Measurements from ENCODE around the gene LIMS1. TPM values are rescaled to one million over a fixed set of nuclear protein-coding genes. Genes with fewer than 3 reads are reported as not detected.
"Not testable (repeated sequence)": the region's sequence is repeated elsewhere in the genome, so short reads cannot be mapped to it uniquely, and the experiment has no call there.

The LIMS1 gene
- total RNA-seq, 1 donor from 2014 or later = 19.4 TPM

GRCh38 chr2:108491848-108492247 lies 42.4 kb upstream of the LIMS1 start:
- Histone ChIP-seq H3K9ac (no peak overlapping the region), H3K4me2 (no peak overlapping the region)

GRCh38 chr2:108492364-108492763 lies 41.9 kb upstream of the LIMS1 start:
- no peaks in the 10 kb centered on the region for H4K20me1 ChIP-seq (ENCODE audit: low read depth)
- no peak overlapping the region for H3K4me2 ChIP-seq
- no peaks in the 10 kb centered on the region for H3K9me3 ChIP-seq (ENCODE audit: low read depth)
- no peaks in the 10 kb centered on the region for H3K79me2 ChIP-seq (ENCODE audit: low read depth)
- H3K9ac ChIP-seq = no peak overlapping the region
- H3K4me3 ChIP-seq = no peak overlapping the region
- Mint-ChIP-seq H3K27me3 (ENCODE audit: insufficient read depth, low read depth) (no peaks in the 10 kb centered on the region), H3K36me3 (peaks cover 17% of the 10 kb centered on the region), H3K9me3 (no peaks in the 10 kb centered on the region), H3K4me1 (no peaks in the 10 kb centered on the region), H3K4me3 (no peak overlapping the region), H3K27ac (no peak overlapping the region)
- DNase-seq (ENCODE audit: low spot score) = no peak
- TF ChIP-seq EZH2phosphoT487 (IDR thresholded peaks at IDR 0.05) = no peak
- TF ChIP-seq EZH2 (IDR thresholded peaks at IDR 0.05) = no peak
- no peak for TF ChIP-seq CTCF (IDR thresholded peaks at IDR 0.05)
- peaks cover 19% of the 10 kb centered on the region for H3K36me3 ChIP-seq
- no peaks in the 10 kb centered on the region for H3K27me3 ChIP-seq
- no peak overlapping the region for H2AFZ ChIP-seq (replicated peaks)
- no peaks in the 10 kb centered on the region for H3F3A ChIP-seq (ENCODE audit: low read depth)
- no peaks in the 10 kb centered on the region for H3K4me1 ChIP-seq
- H3K27ac ChIP-seq = no peak overlapping the region

More at GRCh38 chr2:108491848-108492247, 42.4 kb upstream of the LIMS1 start:
- H3K36me3 Mint-ChIP-seq = peaks cover 17% of the 10 kb centered on the region
- Histone ChIP-seq H3K9me3 (ENCODE audit: low read depth) (no peaks in the 10 kb centered on the region), H3F3A (ENCODE audit: low read depth) (no peaks in the 10 kb centered on the region), H3K27me3 (no peaks in the 10 kb centered on the region), H3K79me2 (ENCODE audit: low read depth) (no peaks in the 10 kb centered on the region), H4K20me1 (ENCODE audit: low read depth) (no peaks in the 10 kb centered on the region), H3K36me3 (peaks cover 22% of the 10 kb centered on the region), H3K27ac (no peak overlapping the region), H2AFZ (replicated peaks) (no peak overlapping the region), H3K4me1 (no peaks in the 10 kb centered on the region), H3K4me3 (no peak overlapping the region)
- H3K4me3 Mint-ChIP-seq = no peak overlapping the region
- no peaks in the 10 kb centered on the region for H3K4me1 Mint-ChIP-seq
- H3K9me3 Mint-ChIP-seq = no peaks in the 10 kb centered on the region
- H3K27me3 Mint-ChIP-seq (ENCODE audit: insufficient read depth, low read depth) = no peaks in the 10 kb centered on the region
- no peak for TF ChIP-seq EZH2phosphoT487 (IDR thresholded peaks at IDR 0.05)
- no peak for TF ChIP-seq CTCF (IDR thresholded peaks at IDR 0.05)
- no peak for TF ChIP-seq EZH2 (IDR thresholded peaks at IDR 0.05)
- H3K27ac Mint-ChIP-seq = no peak overlapping the region
- DNase-seq (ENCODE audit: low spot score) = no peak

- not testable (repeated sequence) for H3K27ac ChIP-seq; H3K4me3 ChIP-seq; H3K9ac ChIP-seq; H2AFZ ChIP-seq (replicated peaks); H3K4me3 Mint-ChIP-seq; H3K4me1 ChIP-seq; H3K36me3 ChIP-seq; H3K9me3 ChIP-seq (ENCODE audit: low read depth); H3K27me3 ChIP-seq; DNase-seq (ENCODE audit: low spot score); H3K79me2 ChIP-seq (ENCODE audit: low read depth); H3K4me1 Mint-ChIP-seq; H3F3A ChIP-seq (ENCODE audit: low read depth); H3K27ac Mint-ChIP-seq; H3K9me3 Mint-ChIP-seq; H3K27me3 Mint-ChIP-seq (ENCODE audit: insufficient read depth, low read depth); H3K4me2 ChIP-seq; H4K20me1 ChIP-seq (ENCODE audit: low read depth)
- H3K36me3 Mint-ChIP-seq = peaks cover 24% of the 10 kb centered on the region
These were observed 38.1 kb upstream of the LIMS1 start for GRCh38 chr2:108496167-108496566.

- H2AFZ ChIP-seq (replicated peaks); H3K27ac ChIP-seq; H3K27me3 Mint-ChIP-seq (ENCODE audit: insufficient read depth, low read depth); H3K9me3 Mint-ChIP-seq; H3F3A ChIP-seq (ENCODE audit: low read depth); H3K27ac Mint-ChIP-seq; H4K20me1 ChIP-seq (ENCODE audit: low read depth); H3K9ac ChIP-seq; H3K4me1 Mint-ChIP-seq; DNase-seq (ENCODE audit: low spot score); H3K9me3 ChIP-seq (ENCODE audit: low read depth); H3K4me1 ChIP-seq; H3K4me3 Mint-ChIP-seq; H3K4me3 ChIP-seq; H3K36me3 ChIP-seq; H3K27me3 ChIP-seq; H3K79me2 ChIP-seq (ENCODE audit: low read depth); H3K4me2 ChIP-seq: not testable (repeated sequence)
- H3K36me3 Mint-ChIP-seq = peaks cover 24% of the 10 kb centered on the region
These were observed 26.6 kb upstream of the LIMS1 start for GRCh38 chr2:108507620-108508019.

- not testable (repeated sequence) for H3K9me3 ChIP-seq (ENCODE audit: low read depth); H3K27ac ChIP-seq; H3K4me1 ChIP-seq; H3F3A ChIP-seq (ENCODE audit: low read depth); H3K79me2 ChIP-seq (ENCODE audit: low read depth); H4K20me1 ChIP-seq (ENCODE audit: low read depth); H3K27ac Mint-ChIP-seq; H3K36me3 Mint-ChIP-seq; H3K4me3 ChIP-seq; H3K27me3 ChIP-seq; H3K4me2 ChIP-seq; H3K27me3 Mint-ChIP-seq (ENCODE audit: insufficient read depth, low read depth); H3K9me3 Mint-ChIP-seq; H3K4me1 Mint-ChIP-seq; DNase-seq (ENCODE audit: low spot score); H3K36me3 ChIP-seq; H2AFZ ChIP-seq (replicated peaks); H3K9ac ChIP-seq; H3K4me3 Mint-ChIP-seq
These were observed 21.8 kb upstream of the LIMS1 start for GRCh38 chr2:108512431-108512830.

- not testable (repeated sequence) for H3F3A ChIP-seq (ENCODE audit: low read depth); H3K4me1 ChIP-seq; H3K27ac ChIP-seq; H3K36me3 ChIP-seq; H3K4me3 ChIP-seq; H2AFZ ChIP-seq (replicated peaks); H3K4me1 Mint-ChIP-seq; H3K9ac ChIP-seq; H3K27me3 ChIP-seq; H3K4me2 ChIP-seq; H3K79me2 ChIP-seq (ENCODE audit: low read depth); H3K4me3 Mint-ChIP-seq; H3K9me3 ChIP-seq (ENCODE audit: low read depth); H4K20me1 ChIP-seq (ENCODE audit: low read depth); H3K36me3 Mint-ChIP-seq; H3K27me3 Mint-ChIP-seq (ENCODE audit: insufficient read depth, low read depth); H3K27ac Mint-ChIP-seq; DNase-seq (ENCODE audit: low spot score)
- H3K9me3 Mint-ChIP-seq = peaks cover 15% of the 10 kb centered on the region
These were observed 19.8 kb upstream of the LIMS1 start for GRCh38 chr2:108514478-108514877.

GRCh38 chr2:108524688-108525087 lies 9.6 kb upstream of the LIMS1 start:
- H3K4me1 Mint-ChIP-seq; H3K36me3 Mint-ChIP-seq; H3K27me3 ChIP-seq; H3K9ac ChIP-seq; DNase-seq (ENCODE audit: low spot score); H3K79me2 ChIP-seq (ENCODE audit: low read depth); H3K27me3 Mint-ChIP-seq (ENCODE audit: insufficient read depth, low read depth); H3K9me3 Mint-ChIP-seq; H4K20me1 ChIP-seq (ENCODE audit: low read depth); H2AFZ ChIP-seq (replicated peaks); H3K27ac Mint-ChIP-seq; H3K4me3 ChIP-seq; H3F3A ChIP-seq (ENCODE audit: low read depth); H3K4me3 Mint-ChIP-seq; H3K4me1 ChIP-seq; H3K4me2 ChIP-seq; H3K36me3 ChIP-seq; H3K9me3 ChIP-seq (ENCODE audit: low read depth); H3K27ac ChIP-seq: not testable (repeated sequence)
